Measurements from ENCODE around the gene SORCS1.

SORCS1 gene

DNA sequence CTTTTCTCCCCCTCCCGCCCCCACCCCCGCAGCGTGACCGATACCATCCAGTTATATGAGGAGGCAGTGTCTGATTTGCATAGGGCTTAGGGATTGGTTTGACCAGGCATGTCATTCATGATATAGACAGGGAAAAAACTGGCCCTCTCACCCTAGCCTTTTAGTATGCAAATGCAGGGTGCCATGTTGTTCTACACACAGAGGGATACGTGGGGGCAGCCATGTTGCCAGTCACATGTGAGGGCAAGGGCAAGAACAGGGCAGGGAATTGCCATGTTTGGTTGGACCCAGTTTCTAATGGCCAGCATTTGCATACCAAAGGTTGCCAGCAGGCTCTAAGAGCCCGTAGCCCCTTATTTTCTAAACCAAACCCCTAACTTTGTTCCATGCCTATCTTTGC, 552.1 kb downstream of the SORCS1 start:
- FAIRE-seq, result no peak
- DNase-seq (ENCODE audit: low spot score), result no peak

DNA sequence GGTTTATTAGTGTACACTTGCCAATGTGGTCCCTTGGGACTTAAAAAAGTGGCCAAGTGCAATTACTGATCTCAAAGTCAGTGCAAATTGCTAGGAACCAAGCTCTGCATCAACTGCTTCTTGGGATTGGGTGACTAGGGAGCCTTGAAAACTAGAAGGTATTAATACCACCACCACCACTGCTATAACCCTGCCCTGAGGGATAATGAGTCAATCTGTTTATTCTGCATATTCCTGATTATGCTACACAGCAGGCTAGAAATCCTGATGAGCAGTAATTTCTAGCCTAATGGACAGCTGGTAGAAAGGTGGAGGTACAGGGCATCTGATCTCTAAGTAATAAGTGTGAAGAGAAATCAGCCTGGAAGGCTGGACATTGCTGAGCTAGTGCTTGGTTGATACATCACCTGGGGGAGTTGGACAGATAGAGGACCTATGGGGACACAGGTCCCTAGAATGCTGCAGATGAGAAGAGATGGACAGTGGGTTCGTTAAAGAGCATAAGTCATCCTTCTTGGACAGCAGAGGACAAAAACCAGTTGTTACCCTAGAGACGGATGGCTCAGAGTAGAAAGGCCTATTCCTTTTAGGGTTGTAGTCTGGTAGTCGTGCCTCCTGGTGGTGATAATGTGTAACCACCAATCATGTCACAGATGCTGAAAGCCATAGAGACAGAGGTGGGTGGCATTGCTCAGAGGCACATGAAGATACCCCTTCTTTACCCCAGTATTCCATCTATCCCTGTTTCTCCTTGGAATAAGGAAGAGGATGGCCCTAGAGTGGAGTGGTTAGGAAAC, 554.8 kb downstream of the SORCS1 start:
- DNase-seq (ENCODE audit: low spot score), result no peak
- FAIRE-seq, result no peak

DNA sequence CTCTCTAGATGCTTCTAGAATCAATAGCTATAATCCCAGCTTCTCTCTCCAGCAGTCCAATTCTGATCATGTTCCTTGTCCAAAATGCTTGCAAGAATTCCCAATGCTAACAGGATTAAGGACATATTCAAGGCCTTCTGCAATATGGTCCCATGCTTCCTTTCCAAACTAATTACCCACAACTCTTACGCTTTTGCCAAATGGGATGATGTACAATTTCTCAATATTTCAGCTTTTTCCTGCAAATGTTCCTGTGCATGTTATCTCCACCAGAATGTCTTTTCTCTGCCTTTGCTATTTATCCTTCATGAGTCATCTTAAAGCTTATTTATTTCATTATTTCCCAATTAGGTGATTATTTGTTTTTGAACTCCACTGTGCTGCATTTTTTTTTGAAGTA, 556.4 kb downstream of the SORCS1 start:
- FAIRE-seq (no peak), DNase-seq (ENCODE audit: low spot score) (no peak)

DNA sequence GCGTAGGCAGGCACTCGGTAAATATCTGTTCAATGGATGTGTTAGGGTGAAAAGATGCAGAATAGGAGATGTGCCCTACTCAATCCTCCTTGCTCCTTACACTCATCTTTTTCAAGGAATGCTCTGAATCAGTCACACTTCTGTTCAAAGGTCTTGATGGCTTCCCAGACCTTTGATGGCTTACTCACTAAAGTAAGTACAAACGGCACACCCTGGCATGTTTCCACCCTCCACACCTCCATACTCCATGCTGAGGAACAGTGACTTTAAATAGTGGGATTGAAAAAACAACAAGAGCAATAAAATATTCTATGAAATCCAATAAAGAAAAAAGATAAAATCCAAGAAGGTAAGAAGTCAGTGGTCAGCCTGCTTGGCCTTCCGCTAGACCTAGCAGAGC, 569.2 kb downstream of the SORCS1 start:
- no peak for FAIRE-seq
- no peak for DNase-seq (ENCODE audit: low spot score)

DNA sequence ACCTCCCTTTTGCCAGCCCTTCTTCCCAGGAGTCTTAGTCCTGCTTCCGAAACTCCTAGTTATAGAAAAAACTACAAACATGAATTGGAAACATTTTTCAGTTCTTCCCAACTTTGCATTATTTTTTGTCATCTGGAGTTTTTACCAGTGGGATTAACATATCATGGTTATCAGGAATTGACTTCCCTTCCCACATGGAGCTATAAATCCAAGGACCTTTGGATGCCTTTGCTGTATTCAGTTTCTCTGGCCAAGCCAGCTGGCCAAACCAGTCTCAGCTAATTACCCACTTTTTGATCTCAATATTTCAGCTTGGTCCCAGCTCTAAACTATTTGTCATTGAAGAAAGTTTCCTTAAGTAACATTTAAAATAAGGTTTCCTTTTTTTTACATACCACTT, 570.6 kb downstream of the SORCS1 start:
- FAIRE-seq, result no peak
- no peak for DNase-seq (ENCODE audit: low spot score)

DNA sequence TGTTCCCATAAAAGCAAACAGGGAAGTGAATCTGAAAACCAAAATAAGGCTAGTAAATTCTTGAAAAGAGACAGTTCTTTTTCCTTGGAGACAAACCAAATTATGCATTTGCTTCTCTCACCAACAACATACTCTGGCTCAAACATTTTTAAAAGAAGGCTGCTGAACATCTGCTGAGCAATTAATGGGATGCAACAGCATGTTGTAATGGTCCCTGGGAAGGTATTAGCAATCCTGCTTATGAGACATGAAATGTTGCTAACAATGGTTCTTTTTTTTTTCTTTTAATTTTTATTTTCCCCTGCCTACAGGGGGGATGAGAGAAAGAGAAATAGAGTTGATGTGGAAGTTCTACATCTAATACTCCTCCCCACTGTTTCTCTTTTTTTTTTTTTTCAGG, 572.1 kb downstream of the SORCS1 start:
- DNase-seq (ENCODE audit: low spot score) (no peak), FAIRE-seq (no peak)

DNA sequence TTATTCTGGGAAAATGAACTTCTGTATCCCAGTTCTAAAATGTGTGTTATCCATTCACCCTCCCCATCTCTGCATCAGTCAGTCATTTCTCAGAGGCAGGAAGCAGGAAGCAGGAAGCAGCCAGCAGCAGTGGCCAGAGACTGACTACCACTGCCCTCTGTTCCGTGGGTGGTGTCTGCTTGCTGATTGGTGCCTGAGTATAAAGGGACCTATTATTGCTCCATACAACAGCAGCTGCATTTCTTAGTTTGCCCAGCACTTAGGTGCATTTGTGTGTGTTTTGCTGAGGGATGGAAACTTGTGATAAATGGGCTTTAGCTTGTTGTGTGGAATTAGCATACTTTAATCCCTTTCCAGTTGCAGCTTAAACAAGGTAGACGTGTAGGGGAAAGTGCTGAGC, 582.2 kb downstream of the SORCS1 start:
- DNase-seq (ENCODE audit: low spot score) (peak; percentile 36), FAIRE-seq (no peak)

DNA sequence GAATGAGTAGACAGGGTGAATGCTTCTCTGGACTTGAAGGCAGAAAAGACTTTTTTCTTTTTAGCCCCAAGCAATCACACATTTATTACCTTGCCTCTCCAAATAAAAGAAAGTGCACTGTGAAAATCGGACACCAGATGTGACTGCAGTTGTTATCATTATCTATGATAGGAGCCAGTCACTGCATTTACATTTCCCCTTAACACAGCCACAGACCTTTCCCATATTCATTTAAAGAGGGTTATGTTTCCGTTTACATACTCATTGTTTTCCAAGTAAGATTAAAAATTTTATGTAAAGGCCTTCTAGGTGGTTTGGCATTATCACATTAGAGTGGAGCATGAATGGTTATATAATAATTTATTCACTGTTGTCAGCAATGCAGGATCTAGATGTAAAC, 586.8 kb downstream of the SORCS1 start:
- DNase-seq (ENCODE audit: low spot score) (no peak), FAIRE-seq (no peak)

DNA sequence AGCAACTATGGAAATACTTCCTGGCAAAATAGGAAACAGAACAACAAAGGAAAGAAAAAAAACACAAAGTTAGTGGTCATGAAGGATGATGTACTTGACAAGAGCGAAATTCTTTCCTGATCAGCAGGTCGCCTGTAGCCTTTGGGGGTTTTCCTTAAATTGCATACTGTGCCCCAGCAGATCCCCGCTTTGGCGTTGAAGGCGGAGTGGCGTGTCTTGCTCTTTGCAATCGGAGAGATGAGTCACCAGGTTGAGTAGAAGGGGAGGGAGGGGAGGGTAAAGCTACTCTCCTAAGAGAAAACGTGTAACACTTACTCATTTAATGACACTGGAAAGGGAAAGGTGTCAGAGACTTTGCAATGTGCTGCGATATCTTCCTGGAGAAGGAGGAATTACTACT, 587.2 kb downstream of the SORCS1 start:
- peak; percentile 73 for DNase-seq (ENCODE audit: low spot score)

DNA sequence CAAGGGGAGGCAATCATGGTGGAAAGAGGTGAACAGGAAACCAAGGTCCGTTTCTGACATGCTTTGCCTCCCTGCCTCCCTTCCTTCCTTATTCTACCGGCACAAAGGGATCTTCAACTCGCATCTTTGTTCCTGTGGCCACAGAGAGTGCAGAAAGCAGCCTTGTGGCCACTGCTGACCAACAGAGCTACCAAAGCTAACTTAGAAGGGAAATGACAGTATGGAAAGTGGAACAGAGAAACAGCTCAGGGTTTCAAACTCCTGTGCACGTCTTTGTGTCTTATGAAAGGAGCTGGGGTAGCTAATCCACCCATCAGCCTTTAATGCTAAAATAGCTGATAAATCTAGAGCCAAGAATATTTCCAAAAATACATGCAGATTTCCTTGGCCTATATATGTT, 588.0 kb downstream of the SORCS1 start:
- FAIRE-seq (no peak), DNase-seq (ENCODE audit: low spot score) (no peak)

More for the DNA sequence above, 587.2 kb downstream of the SORCS1 start:
- FAIRE-seq, result no peak

DNA sequence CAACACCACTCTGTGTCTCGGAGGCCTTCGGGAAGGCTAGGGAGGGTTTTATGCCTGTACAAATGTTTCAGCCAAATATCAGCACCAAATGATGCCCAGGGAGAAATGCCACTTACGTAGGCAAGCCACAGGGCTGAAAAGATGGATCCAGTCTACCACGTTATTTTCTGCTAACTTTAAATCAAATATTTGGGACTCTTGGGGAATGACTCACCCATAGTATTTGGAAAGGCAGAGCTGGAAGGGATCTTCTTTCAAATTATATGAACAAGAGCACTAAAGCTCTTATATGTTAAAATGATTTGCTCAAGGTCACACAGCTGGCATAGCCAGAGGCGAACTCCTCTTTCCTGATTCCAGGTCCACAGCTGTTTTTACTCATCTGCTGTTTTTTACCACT, 591.4 kb downstream of the SORCS1 start:
- DNase-seq (ENCODE audit: low spot score) (peak; percentile 34), FAIRE-seq (no peak)

DNA sequence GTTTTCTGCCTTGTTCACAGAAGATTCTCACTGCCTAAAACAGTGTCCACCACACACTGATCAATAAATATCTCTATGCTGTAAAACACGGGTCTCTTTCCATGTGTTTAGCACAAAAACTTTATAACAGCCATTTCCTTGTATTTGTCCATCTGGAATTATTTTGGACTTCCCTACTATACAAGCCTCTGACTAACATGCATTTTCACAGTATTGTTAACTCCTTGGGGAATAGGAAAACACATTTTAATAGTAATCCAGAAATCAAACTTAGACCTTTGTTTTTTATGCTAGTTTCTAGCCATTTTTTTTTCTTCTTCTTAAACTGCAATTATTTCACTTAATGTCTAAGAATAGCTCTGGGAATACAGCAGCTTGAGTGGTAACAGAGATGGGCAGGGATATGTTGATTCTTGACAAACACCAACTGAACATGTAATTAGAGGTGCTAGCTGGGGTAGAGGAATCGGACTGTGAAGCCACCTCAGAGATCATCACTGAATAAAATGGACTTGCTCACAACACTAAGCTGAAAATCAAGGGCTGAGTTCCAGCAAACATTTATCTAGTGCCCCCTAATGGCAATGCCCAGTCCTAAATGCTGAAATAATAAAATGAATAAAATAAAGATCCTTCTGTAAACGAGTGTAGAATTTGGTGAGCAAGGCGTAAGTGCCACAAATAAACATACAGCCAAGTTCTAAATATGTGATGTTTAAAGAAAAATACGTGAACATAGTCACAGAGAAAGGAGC, 593.1 kb downstream of the SORCS1 start:
- peak; percentile 32 for DNase-seq (ENCODE audit: low spot score)
- FAIRE-seq, result no peak

DNA sequence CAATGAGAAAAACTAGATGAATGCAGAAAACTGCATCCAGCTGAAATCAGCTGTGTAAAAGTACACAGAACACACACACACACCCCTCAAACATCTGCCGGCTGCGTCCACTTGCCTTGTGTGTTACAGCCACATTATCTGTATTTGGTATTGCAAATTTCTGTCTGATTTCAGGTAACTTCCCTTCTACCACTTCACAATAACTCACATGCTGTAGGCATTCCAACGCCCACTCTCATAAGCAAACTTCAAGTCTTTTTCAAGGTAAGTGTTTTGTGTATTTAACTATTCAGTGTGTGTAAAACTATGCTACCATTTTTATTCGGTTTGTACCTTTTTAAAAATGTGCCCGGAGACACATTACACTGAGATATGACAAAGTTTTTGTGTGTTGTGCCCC, 594.2 kb downstream of the SORCS1 start:
- FAIRE-seq, result no peak
- DNase-seq (ENCODE audit: low spot score), result no peak

DNA sequence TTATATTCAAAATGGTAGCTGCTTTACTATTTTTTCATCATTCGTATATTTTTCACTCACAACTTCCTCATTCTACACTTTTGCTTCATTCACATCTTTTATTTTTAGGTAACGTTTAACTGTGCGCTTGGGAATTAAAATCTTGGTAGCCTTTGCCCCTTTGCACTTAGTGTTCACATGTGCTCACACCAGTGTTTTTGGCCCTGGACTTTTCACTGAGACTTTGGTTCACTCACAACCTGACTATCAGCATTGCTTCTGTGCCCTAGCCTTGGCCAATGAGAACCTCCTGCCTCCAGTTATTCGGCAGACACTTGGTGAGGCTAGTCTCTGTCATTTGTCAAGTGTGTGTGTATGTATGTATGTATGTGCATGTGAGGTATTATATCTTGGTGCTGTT, 596.9 kb downstream of the SORCS1 start:
- no peak for DNase-seq (ENCODE audit: low spot score)
- FAIRE-seq, result no peak

DNA sequence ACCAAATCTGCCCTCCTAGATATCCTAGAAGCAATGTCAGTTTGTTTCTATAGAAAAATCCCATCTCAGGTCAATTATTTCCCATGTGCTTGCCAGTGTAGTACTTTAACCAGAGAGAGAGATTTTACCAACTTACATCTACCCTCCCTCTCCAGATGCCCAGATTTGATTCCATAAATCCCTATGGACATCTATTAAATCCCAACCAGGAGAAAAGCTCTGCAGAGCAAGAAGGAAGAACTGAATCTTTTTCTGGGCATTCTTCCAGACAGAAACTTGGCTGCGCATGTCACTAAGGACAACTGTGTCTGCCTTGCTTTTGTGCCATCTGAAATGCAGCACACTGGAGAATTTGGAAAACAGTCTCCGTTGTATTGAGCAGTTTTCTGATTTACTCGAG, 597.6 kb downstream of the SORCS1 start:
- DNase-seq (ENCODE audit: low spot score) (no peak), FAIRE-seq (no peak)

DNA sequence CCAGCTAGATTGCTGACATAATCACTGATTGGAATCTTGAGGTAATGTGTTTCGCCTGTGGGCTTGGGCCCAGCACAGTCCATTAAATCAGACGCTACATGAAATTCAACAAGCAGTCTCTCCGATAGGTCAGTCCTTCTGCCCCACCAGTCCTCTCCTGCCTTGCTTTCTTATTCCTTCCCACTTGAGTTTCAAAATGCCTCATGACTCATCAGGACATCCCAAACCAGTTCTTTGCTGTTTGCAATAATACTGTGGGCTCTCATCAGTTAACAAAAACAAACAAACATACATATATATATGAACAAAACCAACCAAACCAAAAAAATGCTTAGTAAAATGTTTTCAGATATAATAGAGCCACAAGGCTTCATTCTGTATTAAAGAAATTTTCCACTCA, 599.0 kb downstream of the SORCS1 start:
- FAIRE-seq, result no peak
- no peak for DNase-seq (ENCODE audit: low spot score)

DNA sequence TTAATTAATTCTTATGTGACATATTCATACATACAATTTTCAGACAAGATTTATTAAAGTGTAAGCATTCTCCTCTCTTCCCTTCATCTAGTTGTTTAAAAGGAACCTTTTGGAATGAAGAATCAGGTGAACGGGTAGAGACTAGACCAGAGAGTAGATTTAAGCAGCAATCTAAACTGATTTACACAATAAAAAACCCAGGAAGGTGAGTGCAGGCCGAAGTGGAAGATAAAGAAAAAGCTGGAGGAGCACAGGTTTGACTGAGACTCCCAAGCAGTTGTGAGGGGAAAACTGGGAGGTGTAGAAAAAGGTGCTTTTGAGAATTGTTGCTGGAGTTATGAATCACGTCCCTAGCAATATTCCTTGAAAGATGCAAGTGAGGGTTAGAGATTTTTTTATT, 601.1 kb downstream of the SORCS1 start:
- FAIRE-seq, result no peak
- no peak for DNase-seq (ENCODE audit: low spot score)

DNA sequence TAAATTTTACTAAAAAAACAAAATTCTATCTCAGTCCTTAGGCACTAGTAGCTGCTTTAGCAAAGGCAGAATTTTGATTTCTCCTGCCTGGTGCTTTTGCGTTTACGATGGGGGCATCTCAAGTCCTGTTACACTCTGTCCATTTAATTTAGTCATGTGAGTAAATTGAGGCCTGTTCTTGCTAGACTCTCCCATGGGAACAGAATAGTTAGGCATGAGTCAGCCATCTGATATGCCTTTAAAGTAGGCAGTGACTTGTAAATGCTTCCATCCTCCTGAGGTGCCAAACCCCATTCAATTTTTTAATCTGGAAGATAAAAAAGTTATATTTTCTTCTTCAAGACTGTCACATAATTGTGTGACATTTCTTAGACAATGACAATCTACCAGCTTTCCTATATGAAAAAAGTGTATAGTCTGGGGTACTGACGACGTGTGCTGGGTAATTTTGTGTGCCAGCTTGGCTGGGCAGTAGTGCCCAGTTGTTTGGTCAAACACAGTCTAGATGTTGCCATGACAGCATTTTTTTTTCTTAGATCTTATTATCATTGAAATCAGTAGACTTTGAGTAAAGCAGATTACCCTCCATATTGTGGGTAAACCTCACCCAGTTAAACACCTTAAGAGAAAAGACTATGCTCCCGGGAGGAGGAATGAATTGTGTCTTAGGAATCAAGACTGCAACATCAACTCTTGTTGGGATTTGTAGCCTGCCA, 603.4 kb downstream of the SORCS1 start:
- DNase-seq (ENCODE audit: low spot score) (peak; percentile 52), FAIRE-seq (no peak)

DNA sequence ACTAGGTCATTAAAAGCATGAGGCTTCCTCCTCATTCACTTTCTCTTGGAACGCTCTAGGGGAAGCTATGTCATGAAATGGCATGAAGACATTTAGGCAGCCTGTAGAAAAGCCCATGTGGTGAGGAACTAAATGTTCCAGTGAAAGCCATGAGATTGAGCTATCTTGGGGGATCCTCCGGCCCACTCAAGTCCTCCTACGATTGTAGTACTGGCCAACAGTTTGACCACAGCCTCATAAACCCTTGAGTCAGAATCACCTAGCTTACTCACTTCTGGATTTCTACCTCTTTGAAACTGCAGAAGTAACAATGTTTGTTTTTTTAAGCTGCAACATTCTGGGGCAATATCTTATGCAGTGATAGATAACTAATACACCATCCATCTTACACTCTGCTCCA, 605.1 kb downstream of the SORCS1 start:
- DNase-seq (ENCODE audit: low spot score) (no peak), FAIRE-seq (no peak)

DNA sequence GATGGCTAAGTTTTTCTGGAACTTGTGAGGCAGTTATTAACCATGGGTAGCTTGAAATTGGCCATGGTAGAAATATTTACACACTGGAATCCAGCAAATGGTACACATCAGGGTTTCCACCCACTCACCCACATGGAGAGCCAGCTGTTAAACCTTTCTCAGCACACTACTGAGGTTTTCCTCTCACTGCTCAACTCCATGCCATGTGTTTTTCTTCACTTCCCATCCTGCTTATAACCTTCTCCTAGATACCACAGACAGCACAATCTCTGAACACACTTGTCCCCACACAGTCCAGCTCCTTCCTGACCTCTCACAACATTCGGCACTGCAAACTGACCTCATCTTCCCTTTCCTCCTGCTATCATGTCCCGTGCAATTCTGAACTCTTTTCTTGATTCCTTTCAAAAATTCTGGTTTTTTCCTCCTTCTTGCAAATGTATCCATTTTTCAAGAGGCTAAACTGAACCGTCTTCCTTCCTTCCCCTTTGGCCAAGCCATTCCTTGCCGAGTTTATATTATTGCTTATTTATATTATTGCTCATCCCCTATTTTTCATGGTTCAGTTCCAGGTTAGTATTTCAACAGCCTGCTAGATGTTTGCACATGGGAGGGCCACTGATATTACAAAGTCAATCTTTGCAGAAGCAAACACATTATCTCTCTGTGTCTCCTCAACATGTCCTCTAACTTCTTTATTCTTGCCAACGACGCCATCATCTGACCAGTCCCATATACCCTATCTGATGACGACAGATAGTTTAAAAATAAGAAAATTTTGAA, 606.4 kb downstream of the SORCS1 start:
- DNase-seq (ENCODE audit: low spot score), result no peak
- no peak for FAIRE-seq

DNA sequence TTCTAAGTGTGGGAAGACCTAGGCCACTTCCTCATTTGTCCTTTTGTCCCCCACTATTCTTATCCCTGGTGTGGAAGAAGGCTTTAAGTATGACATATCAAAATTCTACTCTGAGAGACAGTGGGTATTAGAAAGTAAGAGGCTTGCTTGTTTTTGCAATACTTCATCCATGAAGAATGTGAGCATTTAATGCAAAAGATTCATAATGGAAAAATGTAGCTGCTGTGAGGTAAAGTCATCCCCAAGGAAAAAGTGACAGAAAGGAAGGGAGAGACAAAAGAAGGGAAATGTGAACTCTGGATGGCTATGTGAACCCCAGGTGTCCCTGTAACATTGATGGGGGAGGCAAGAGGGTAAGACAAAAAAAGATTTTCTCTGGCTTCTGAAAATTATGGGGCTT, 607.5 kb downstream of the SORCS1 start:
- FAIRE-seq (no peak), DNase-seq (ENCODE audit: low spot score) (no peak)

DNA sequence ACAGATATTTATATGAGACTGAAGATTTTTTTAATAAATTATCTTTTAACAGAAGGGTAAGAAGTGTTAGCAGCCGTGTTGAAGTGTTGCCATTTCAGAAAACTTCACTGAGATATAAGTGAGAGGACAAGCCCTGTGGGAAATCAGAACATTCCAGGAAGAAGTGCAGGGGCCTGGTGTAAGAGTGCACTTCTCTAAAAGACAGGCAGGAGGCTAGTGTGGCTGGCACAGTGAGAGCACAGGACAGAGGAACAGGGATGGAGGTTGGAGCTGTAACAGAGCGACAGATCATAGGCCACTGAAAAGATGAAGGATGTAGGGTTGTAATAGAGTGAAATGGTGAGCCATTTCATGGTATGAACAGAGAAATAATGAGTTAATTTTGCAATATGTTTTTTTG, 608.9 kb downstream of the SORCS1 start:
- DNase-seq (ENCODE audit: low spot score), result no peak
- no peak for FAIRE-seq

All from urothelium cell line (cell line).